ENCODE measurements around the gene SLC7A10. TPM values are rescaled to one million over a fixed set of nuclear protein-coding genes. Genes with fewer than 3 reads are reported as not detected.

Gene SLC7A10
- not detected for total RNA-seq

GRCh38 chr19:33225458-33225926, at the start of gene SLC7A10:
SLC7A10 (minus strand) TSS chr19:33225850; CDS start chr19:33225703, 147 bp downstream.
- DNase-seq = no peak
- peaks cover 67% of the 10 kb centered on the region for H3K27me3 Mint-ChIP-seq (ENCODE audit: low read depth)
- peak within 1 kb of the TSS; percentile 42 for H3K4me3 Mint-ChIP-seq
- H3K36me3 Mint-ChIP-seq (ENCODE audit: insufficient read depth) = peaks cover 5% of the 10 kb centered on the region
- H3K4me1 Mint-ChIP-seq (ENCODE audit: low read depth) = peaks cover 10% of the 10 kb centered on the region
- peak; percentile 32 to 41 for ATAC-seq
- peaks cover 15% of the 10 kb centered on the region for H3K9me3 Mint-ChIP-seq

DNA sequence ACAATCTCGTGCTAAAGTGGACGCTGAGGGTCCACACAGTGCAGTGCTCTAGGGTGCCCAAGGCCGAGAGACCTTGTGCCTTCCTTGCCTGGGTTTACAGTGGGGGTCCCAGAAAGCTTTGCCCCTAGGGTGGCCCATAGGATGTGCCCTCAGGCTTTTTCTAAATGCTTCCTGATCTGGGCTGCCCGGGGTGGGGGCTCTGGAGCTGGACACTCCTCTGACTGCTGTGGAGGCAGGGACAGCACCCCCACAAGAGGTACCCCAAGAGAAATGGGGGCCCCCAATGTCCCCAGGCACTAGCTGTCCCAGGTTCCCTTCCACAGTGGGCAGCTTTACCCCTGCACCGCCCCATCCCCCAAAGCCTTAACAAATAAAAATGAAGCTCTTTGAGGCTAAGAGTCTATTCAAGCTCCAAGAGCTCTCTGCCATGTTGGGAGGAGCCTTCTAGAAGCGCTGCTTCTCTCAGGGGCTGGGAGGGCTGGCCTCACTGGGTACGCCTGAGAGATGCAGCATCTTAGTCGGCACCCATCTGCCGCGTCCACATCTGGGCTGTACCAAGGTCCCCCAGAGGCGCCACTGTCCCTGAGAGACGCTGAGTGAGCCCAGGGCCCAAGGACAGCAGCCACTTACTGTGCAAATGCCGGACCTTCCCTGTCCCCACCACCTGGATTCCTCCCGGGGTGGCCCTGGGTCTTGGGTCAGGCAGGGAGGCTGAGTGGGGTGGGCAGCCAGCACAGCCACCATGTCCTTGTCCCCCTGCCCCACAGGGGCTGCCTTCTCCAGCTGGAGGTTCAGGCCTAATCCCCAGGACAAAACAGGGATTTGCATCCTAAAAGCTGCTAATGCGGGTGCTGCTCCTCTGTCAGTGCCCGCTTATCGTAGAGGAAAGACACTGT, 49.3 kb upstream of the SLC7A10 start:
- no peaks in the 10 kb centered on the region for H3K9me3 Mint-ChIP-seq
- DNase-seq = no peak
- no peak overlapping the region for H3K4me3 Mint-ChIP-seq
- no peaks in the 10 kb centered on the region for H3K36me3 Mint-ChIP-seq (ENCODE audit: insufficient read depth)
- peak in 1 of 2 donors; percentile 15 for ATAC-seq
- H3K4me1 Mint-ChIP-seq (ENCODE audit: low read depth) = peaks cover 8% of the 10 kb centered on the region
- H3K27me3 Mint-ChIP-seq (ENCODE audit: low read depth) = no peaks in the 10 kb centered on the region

DNA sequence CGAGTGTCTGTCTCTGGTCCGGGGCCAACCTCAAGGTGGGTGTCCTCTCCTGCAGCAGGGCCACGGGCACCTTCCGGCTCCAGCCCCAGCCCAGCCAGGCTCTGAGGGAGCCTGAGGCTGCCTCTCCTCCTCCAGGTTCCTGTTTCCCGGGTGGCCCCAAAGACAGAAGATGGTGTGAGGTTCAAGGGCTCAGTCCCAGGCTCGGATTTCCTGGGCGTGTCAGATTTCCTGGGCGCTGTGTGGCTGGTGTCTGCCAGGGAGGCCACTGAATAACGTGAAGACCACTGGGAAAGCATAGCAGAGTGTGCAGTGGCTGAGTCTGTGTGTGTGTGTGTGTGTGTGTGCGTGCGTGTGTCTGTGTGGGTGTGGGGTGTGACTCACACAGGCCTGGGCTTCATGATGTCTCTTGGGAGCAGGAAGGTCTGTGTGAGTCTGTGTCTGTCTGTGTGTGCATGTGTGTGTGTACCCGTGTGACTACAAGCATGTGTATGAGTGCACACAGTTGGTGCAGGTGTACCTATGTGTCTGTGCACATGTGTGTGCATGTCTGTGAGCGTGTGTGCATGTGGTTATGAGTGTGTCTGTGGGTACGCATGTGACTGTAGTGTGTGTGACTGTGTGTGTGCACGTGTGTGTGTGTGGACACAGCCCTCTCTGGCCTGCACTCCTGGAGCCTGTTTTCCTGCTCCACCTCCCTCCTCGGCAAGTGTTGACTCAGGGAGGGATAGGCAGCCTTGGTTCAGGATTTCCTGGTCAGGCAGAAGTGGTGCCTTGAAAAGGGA, 48.4 kb upstream of the SLC7A10 start:
- Mint-ChIP-seq H3K4me1 (ENCODE audit: low read depth) (peaks cover 7% of the 10 kb centered on the region), H3K9me3 (no peaks in the 10 kb centered on the region), H3K36me3 (ENCODE audit: insufficient read depth) (no peaks in the 10 kb centered on the region), H3K4me3 (no peak overlapping the region), H3K27me3 (ENCODE audit: low read depth) (no peaks in the 10 kb centered on the region)
- DNase-seq (peak; percentile 24), ATAC-seq (peak; percentile 56 to 68)

GRCh38 chr19:33273065-33273736, 47.6 kb upstream of the SLC7A10 start:
- Mint-ChIP-seq H3K4me1 (ENCODE audit: low read depth) (peaks cover 7% of the 10 kb centered on the region), H3K36me3 (ENCODE audit: insufficient read depth) (no peaks in the 10 kb centered on the region), H3K9me3 (no peaks in the 10 kb centered on the region), H3K27me3 (ENCODE audit: low read depth) (no peaks in the 10 kb centered on the region), H3K4me3 (no peak overlapping the region)
- ATAC-seq = no peak
- no peak for DNase-seq

- ATAC-seq = no peak
- H3K9me3 Mint-ChIP-seq = no peaks in the 10 kb centered on the region
- no peaks in the 10 kb centered on the region for H3K27me3 Mint-ChIP-seq (ENCODE audit: low read depth)
Measured at GRCh38 chr19:33271246-33272021, 45.8 kb upstream of the SLC7A10 start.

GRCh38 chr19:33270769-33271168, 45.1 kb upstream of the SLC7A10 start:
- H3K4me1 Mint-ChIP-seq (ENCODE audit: low read depth) = peaks cover 7% of the 10 kb centered on the region
- no peaks in the 10 kb centered on the region for H3K9me3 Mint-ChIP-seq
- H3K36me3 Mint-ChIP-seq (ENCODE audit: insufficient read depth) = no peaks in the 10 kb centered on the region
- DNase-seq (no peak), ATAC-seq (no peak)
- no peak overlapping the region for H3K4me3 Mint-ChIP-seq
- no peaks in the 10 kb centered on the region for H3K27me3 Mint-ChIP-seq (ENCODE audit: low read depth)

More at GRCh38 chr19:33271246-33272021, 45.8 kb upstream of the SLC7A10 start:
- Mint-ChIP-seq H3K4me3 (no peak overlapping the region), H3K4me1 (ENCODE audit: low read depth) (peaks cover 7% of the 10 kb centered on the region), H3K36me3 (ENCODE audit: insufficient read depth) (no peaks in the 10 kb centered on the region)
- no peak for DNase-seq

DNA sequence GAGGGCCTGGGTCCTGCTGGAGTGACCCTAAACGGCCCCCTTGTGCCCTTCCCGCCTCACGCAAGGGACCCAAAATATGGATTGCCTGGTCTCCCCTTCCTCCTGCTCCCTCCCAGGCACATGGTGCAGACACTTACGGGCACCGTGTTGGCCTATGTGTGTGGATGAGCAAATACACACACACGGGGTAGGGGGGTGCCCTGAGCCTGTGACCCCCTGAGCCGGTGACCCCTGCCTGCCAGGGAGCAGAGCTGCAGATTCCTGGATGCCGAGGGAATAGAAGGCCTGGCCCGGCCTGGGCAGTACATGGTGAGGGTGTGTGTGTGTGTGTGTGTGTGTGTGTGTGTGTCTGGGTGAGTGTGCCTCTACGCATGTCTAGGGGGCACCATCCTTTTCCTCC, 43.4 kb upstream of the SLC7A10 start:
- Mint-ChIP-seq H3K36me3 (ENCODE audit: insufficient read depth) (no peaks in the 10 kb centered on the region), H3K4me1 (ENCODE audit: low read depth) (peaks cover 3% of the 10 kb centered on the region), H3K27me3 (ENCODE audit: low read depth) (peaks cover 2% of the 10 kb centered on the region), H3K9me3 (no peaks in the 10 kb centered on the region), H3K4me3 (no peak overlapping the region)
- DNase-seq = no peak
- no peak for ATAC-seq

DNA sequence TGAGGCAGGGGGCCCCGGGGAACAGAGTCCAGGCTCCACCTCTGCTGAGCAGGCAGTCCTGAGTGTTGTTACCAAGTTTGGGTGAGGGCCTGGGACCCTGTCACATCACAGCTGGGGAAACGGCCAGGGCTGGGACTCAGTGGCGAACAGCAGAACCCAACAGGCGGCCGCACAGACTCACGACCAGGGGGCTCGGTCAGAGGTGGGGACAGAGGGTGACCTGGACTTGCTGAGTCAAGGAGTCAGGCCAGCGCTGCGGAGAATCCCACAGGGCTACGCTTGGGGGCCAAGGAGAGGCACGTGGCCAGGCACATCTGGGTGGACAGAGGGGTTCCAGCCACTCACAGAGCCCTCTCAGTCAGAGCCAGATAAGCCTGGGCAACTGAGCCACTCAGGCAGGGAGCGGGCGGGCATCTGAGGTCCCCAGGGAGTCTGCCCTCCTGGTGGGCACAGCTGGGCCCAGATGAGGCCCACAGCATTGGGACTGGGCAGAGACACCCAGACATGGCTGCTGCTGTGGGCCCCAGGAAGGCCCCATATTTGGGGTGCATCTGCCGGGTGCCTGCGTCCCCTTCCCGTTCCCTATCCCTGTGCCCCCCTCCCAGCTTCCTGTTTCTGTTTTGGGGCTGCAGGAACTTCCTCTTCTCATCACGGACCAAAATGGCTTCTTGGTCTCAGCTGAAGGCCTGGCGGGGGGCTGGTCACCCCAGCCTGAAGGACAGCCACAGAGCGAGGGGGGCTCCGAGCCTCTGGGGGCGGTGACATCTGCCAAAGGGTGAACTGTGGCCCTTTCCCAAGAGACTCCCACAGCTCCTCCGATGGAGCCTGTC, 42.7 kb upstream of the SLC7A10 start:
- no peaks in the 10 kb centered on the region for H3K36me3 Mint-ChIP-seq (ENCODE audit: insufficient read depth)
- peaks cover 2% of the 10 kb centered on the region for H3K4me1 Mint-ChIP-seq (ENCODE audit: low read depth)
- no peak overlapping the region for H3K4me3 Mint-ChIP-seq
- DNase-seq (no peak), ATAC-seq (no peak)
- H3K27me3 Mint-ChIP-seq (ENCODE audit: low read depth) = peaks cover 4% of the 10 kb centered on the region
- H3K9me3 Mint-ChIP-seq = no peaks in the 10 kb centered on the region

DNA sequence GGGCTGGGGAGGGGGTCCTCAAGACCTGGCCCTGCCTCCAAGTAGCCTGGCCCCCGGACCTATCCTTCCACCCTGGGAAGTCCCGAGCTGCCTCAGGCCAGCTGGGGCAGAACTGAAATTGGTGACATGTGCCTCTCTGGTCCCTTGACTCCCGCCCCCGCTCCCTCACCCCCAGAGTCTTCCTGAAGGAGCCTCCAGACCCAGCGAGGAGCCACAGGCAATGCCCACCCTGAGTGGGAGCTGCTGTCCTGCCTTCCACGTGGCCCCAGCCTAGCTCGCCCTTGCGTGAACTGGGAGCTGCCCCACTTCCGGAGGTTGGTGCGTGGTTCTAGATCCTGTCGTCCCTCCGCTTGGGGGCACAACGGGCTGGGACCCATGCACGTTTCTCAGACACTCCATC, 42.1 kb upstream of the SLC7A10 start:
- ATAC-seq = no peak
- Mint-ChIP-seq H3K9me3 (no peaks in the 10 kb centered on the region), H3K4me3 (no peak overlapping the region), H3K4me1 (ENCODE audit: low read depth) (no peaks in the 10 kb centered on the region), H3K36me3 (ENCODE audit: insufficient read depth) (no peaks in the 10 kb centered on the region), H3K27me3 (ENCODE audit: low read depth) (peaks cover 5% of the 10 kb centered on the region)
- no peak for DNase-seq

DNA sequence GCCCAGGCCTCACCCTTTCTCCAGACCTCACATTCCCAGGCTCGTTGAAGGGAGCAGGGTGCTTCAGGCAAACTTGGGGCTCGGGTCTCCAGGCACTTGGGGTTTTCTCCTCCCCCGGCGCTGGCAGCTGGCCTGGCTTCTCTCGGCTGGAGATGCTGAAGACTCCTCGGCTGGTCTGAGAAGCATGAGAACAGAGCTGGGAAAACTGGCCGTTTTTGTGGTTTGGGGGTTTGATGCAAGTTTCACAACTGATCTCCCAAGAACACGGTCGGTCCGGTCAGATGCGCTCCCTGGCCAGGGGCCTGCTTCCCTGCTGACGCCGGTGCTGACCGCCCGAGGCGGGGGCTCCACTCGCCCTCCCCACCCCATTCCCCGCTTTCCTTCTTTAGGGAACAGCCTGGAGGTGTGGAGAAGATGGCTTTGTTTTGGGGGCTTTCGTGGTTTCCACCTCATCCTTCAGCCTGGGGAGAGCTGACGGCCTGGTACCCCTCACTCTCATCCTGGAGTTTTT, 41.4 kb upstream of the SLC7A10 start:
- H3K36me3 Mint-ChIP-seq (ENCODE audit: insufficient read depth) = no peaks in the 10 kb centered on the region
- H3K4me1 Mint-ChIP-seq (ENCODE audit: low read depth) = peaks cover 1% of the 10 kb centered on the region
- H3K4me3 Mint-ChIP-seq = no peak overlapping the region
- no peak for DNase-seq
- no peaks in the 10 kb centered on the region for H3K9me3 Mint-ChIP-seq
- ATAC-seq = no peak
- H3K27me3 Mint-ChIP-seq (ENCODE audit: low read depth) = peaks cover 10% of the 10 kb centered on the region

GRCh38 chr19:33264881-33265445, 39.3 kb upstream of the SLC7A10 start:
- Mint-ChIP-seq H3K9me3 (no peaks in the 10 kb centered on the region), H3K4me3 (no peak overlapping the region)

GRCh38 chr19:33263325-33264023, 37.8 kb upstream of the SLC7A10 start:
- no peak for DNase-seq
- no peak for ATAC-seq
- H3K9me3 Mint-ChIP-seq = peaks cover under 1% of the 10 kb centered on the region
- H3K4me3 Mint-ChIP-seq = no peak overlapping the region
- H3K4me1 Mint-ChIP-seq (ENCODE audit: low read depth) = peaks cover 10% of the 10 kb centered on the region
- H3K27me3 Mint-ChIP-seq (ENCODE audit: low read depth) = peaks cover 15% of the 10 kb centered on the region
- no peaks in the 10 kb centered on the region for H3K36me3 Mint-ChIP-seq (ENCODE audit: insufficient read depth)

More at GRCh38 chr19:33264881-33265445, 39.3 kb upstream of the SLC7A10 start:
- Mint-ChIP-seq H3K27me3 (ENCODE audit: low read depth) (peaks cover 15% of the 10 kb centered on the region), H3K4me1 (ENCODE audit: low read depth) (peaks cover 10% of the 10 kb centered on the region), H3K36me3 (ENCODE audit: insufficient read depth) (no peaks in the 10 kb centered on the region)
- ATAC-seq (no peak), DNase-seq (no peak)

Data from activated T-cell treated with anti-CD3 and anti-CD28 coated beads, Interleukin-2, amount 50 U/mL, for 4 hours (primary cell).